ENCODE data around the gene TNC.

Gene TNC

GRCh38 chr9:115005322-115005721 is 112.6 kb downstream of the TNC start:
- no peak for DNase-seq

- no peak for DNase-seq
Measured at GRCh38 chr9:115004545-115004944, 113.4 kb downstream of the TNC start.

GRCh38 chr9:115002371-115003120 is 115.4 kb downstream of the TNC start:
- no peak for DNase-seq

- no peak for DNase-seq
Measured at GRCh38 chr9:115000217-115000639, 117.7 kb downstream of the TNC start.

- no peak for DNase-seq
Measured at GRCh38 chr9:114998326-114998725, 119.6 kb downstream of the TNC start.

- no peak for DNase-seq
Measured at GRCh38 chr9:114995681-114996221, 122.2 kb downstream of the TNC start.

GRCh38 chr9:114994768-114995167 is 123.2 kb downstream of the TNC start:
- DNase-seq: no peak

DNA sequence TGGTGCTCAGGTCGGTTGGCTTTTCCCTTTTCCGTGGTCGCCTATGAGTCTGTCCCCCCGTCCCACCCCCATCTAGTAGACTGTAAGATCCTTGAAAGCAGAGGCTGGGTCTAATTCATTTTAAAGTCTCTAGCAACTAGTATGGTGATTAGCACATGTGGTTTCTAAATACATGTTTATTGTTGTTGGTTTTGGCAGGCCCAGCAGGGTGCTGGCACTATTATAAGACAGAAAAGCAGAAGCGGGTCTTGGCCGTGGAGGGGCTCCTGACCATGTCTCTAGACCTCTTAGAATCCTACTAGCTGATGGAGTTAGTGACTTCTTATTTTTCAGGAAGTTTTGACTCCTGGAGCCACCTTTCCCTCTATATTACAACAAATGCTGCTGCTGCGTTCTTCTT is 126.1 kb downstream of the TNC start:
- DNase-seq: no peak

- DNase-seq: no peak
Measured at GRCh38 chr9:114990901-114991300, 127.1 kb downstream of the TNC start.

- DNase-seq: no peak
Measured at GRCh38 chr9:114989600-114990410, 128.2 kb downstream of the TNC start.

- no peak for DNase-seq
Measured at GRCh38 chr9:114988962-114989599, 128.9 kb downstream of the TNC start.

- DNase-seq: no peak
Measured at GRCh38 chr9:114987116-114987515, 130.8 kb downstream of the TNC start.

GRCh38 chr9:114985959-114986501 is 131.9 kb downstream of the TNC start:
- no peak for DNase-seq

GRCh38 chr9:114981063-114981462 is 136.9 kb downstream of the TNC start:
- DNase-seq: no peak

GRCh38 chr9:114973216-114973615 is 144.7 kb downstream of the TNC start:
- no peak for DNase-seq

- DNase-seq: no peak
Measured at GRCh38 chr9:114972510-114973136, 145.3 kb downstream of the TNC start.

Measured in SHP77 treated with DMSO at 0.1 percent for 48 hours (cell line).